ENCODE measurements around the gene CNTNAP5.
A peak's percentile ranks its signal among the peaks of the same experiment; 100 is the strongest.

The CNTNAP5 gene

GRCh38 chr2:124646166-124646815, 621.2 kb downstream of the CNTNAP5 start:
- no peak for DNase-seq

GRCh38 chr2:124647245-124647644, 622.2 kb downstream of the CNTNAP5 start:
- DNase-seq: no peak

GRCh38 chr2:124647663-124648062, 622.6 kb downstream of the CNTNAP5 start:
- no peak for DNase-seq

GRCh38 chr2:124649001-124649400, 623.9 kb downstream of the CNTNAP5 start:
- no peak for DNase-seq

- DNase-seq: no peak
Measured at GRCh38 chr2:124652099-124652498, 627.0 kb downstream of the CNTNAP5 start.

GRCh38 chr2:124658373-124658772, 633.3 kb downstream of the CNTNAP5 start:
- no peak for DNase-seq

GRCh38 chr2:124661558-124661957, 636.5 kb downstream of the CNTNAP5 start:
- DNase-seq: no peak

GRCh38 chr2:124662946-124663644, 638.0 kb downstream of the CNTNAP5 start:
- no peak for DNase-seq

- DNase-seq: no peak
Measured at GRCh38 chr2:124663645-124663997, 638.5 kb downstream of the CNTNAP5 start.

GRCh38 chr2:124664363-124664762, 639.3 kb downstream of the CNTNAP5 start:
- DNase-seq: no peak

- DNase-seq: no peak
Measured at GRCh38 chr2:124666976-124667375, 641.9 kb downstream of the CNTNAP5 start.

GRCh38 chr2:124668161-124668560, 643.1 kb downstream of the CNTNAP5 start:
- DNase-seq: peak; percentile 1

GRCh38 chr2:124670187-124670586, 645.1 kb downstream of the CNTNAP5 start:
- no peak for DNase-seq

- no peak for DNase-seq
Measured at GRCh38 chr2:124678043-124678442, 653.0 kb downstream of the CNTNAP5 start.

GRCh38 chr2:124683536-124684428, 658.7 kb downstream of the CNTNAP5 start:
- DNase-seq: no peak

- DNase-seq: no peak
Measured at GRCh38 chr2:124689348-124689747, 664.3 kb downstream of the CNTNAP5 start.

- no peak for DNase-seq
Measured at GRCh38 chr2:124692216-124692615, 667.1 kb downstream of the CNTNAP5 start.

- DNase-seq: no peak
Measured at GRCh38 chr2:124692707-124693106, 667.6 kb downstream of the CNTNAP5 start.

- no peak for DNase-seq
Measured at GRCh38 chr2:124693156-124693555, 668.1 kb downstream of the CNTNAP5 start.

- DNase-seq: no peak
Measured at GRCh38 chr2:124698979-124699565, 674.0 kb downstream of the CNTNAP5 start.

- DNase-seq: no peak
Measured at GRCh38 chr2:124702777-124703176, 677.7 kb downstream of the CNTNAP5 start.

- no peak for DNase-seq
Measured at GRCh38 chr2:124704071-124704925, 679.2 kb downstream of the CNTNAP5 start.

Data from fibroblast of upper back skin (primary cell).